Transverse colon (tissue), 4 donors: ENCODE results near the gene FILIP1L. TPM values are rescaled to one million over a fixed set of nuclear protein-coding genes. Genes with fewer than 3 reads are reported as not detected.
A peak's percentile ranks its signal among the peaks of the same experiment; 100 is the strongest.
"Not testable (repeated sequence)": the region's sequence is repeated elsewhere in the genome, so short reads cannot be mapped to it uniquely, and the experiment has no call there.

Source experiments
- DNase-seq: peaks from one replicate; pipeline ENCODE4 v3.0.0-alpha.2; 2019
- H3K27ac ChIP-seq, 4 donors: fragments of 200-600 bp; sonication (generic); 2 replicates each; pipeline ENCODE4 v1.5.1; 2016 to 2018; ENCODE audit warnings: inconsistent platforms in 4 of 4
- H3K27me3 ChIP-seq: fragments of 200-600 bp; sonication (generic); 2 replicates; pipeline ENCODE4 v1.5.1; 2017; ENCODE audit warnings: inconsistent platforms
- H3K36me3 ChIP-seq, 4 donors: fragments of 200-600 bp; sonication (generic); 2 replicates each; pipeline ENCODE4 v1.5.1; 2017 to 2019; ENCODE audit warnings: inconsistent platforms in 4 of 4
- H3K4me1 ChIP-seq, 4 donors: fragments of 200-600 bp; sonication (generic); 2 replicates each; pipeline ENCODE4 v1.5.1; 2017 to 2020; ENCODE audit warnings: inconsistent platforms in 4 of 4
- H3K4me3 ChIP-seq, 4 donors: fragments of 200-600 bp; sonication (generic); 1 replicate in 1 of 4; 2 replicates in 3 of 4; pipeline versions ENCODE4 v1.5.1 to v1.6.1; 2017 to 2019; ENCODE audit warnings: inconsistent platforms in 4 of 4
- H3K9me3 ChIP-seq, 2 donors: fragments of 200-600 bp; sonication (generic); 2 replicates each; pipeline ENCODE4 v1.5.1; 2017 to 2019; ENCODE audit warnings: inconsistent platforms in 2 of 2
- CTCF ChIP-seq, 5 experiments: fragments of 200-600 bp in 3 of 5; fragments of 450-650 bp in 2 of 5; sonication (generic) in 3 of 5; IDR thresholded peaks; 1 replicate in 2 of 5; 2 replicates in 3 of 5; pipeline ENCODE4 v1.5.1; 2016 to 2017; ENCODE audit warnings: antibody characterized with exemption in 5 of 5, inconsistent platforms in 3 of 5, mild to moderate bottlenecking in 2 of 5, moderate library complexity in 1 of 5
- EP300 ChIP-seq: sonication (generic); formaldehyde crosslinking; IDR thresholded peaks from one replicate; pipeline ENCODE4 v1.6.1; 2017; ENCODE audit warnings: antibody characterized with exemption, low read depth
- POLR2A ChIP-seq: fragments of 450-650 bp; IDR thresholded peaks from one replicate; pipeline ENCODE4 v1.6.1; 2016; ENCODE audit warnings: antibody characterized with exemption, mild to moderate bottlenecking, moderate library complexity
- POLR2AphosphoS5 ChIP-seq, 3 donors: sonication (generic); formaldehyde crosslinking; IDR thresholded peaks; one replicate each; pipeline ENCODE4 v1.6.1; 2016; ENCODE audit warnings: antibody characterized with exemption in 3 of 3
- WGBS, 2 donors: methylation state at CpG; one replicate each; pipeline ENCODE4 v1.1.5; 2018; ENCODE audit warnings: low coverage in 1 of 2; 5-methylcytosine and 5-hydroxymethylcytosine counted together
- in situ Hi-C, 4 donors: fragments of 200-750 bp; cut with MboI; loops; one replicate each; pipeline versions ENCODE4 v1.15.0 to v1.15.1; 2017; ENCODE audit warnings: low sequenced_read_pairs in 3 of 4, low pct_ligation_motif_present in 1 of 4, low pct_unique_long_range_greater_than_20kb in 1 of 4
- intact Hi-C: fragments of 100-400 bp; cut with DNase I; formaldehyde crosslinking; loops from one replicate; pipeline ENCODE4 v1.15.1; 2023; ENCODE audit warnings: low total_unique reads
- total RNA-seq, 4 donors: library from RNA; depleted of rRNA; stranded (reverse); fragments of >200 nt; gene quantifications; one replicate each; pipeline ENCODE4 v1.1.0, GENCODE V29; 2016

Gene FILIP1L
- total RNA-seq, 4 donors from 2014 or later: 12.3 to 38.2 (median 26.9) TPM

GRCh38 chr3:100053951-100054620 is 60.2 kb downstream of the FILIP1L start:
- 63% methylated on average over 5 to 6 of the region's 6 CpGs for WGBS, 2 donors
- no peak for DNase-seq
- intact Hi-C loops (no loop called here), in situ Hi-C loops (loop anchor here (25.0 kb wide), 4 partner anchors 183 to 217 kb away; partner anchors contain the start of gene TBC1D23 (in 1 of the 4))
- Histone ChIP-seq H3K36me3 (no peaks in the 10 kb centered on the region), H3K4me1 (no peaks in the 10 kb centered on the region), H3K27me3 (no peaks in the 10 kb centered on the region), H3K9me3 (no peaks in the 10 kb centered on the region), H3K27ac (peak overlapping the region in 1 of 4 donors; percentile 14), H3K4me3 (no peak overlapping the region)
- no peak for TF ChIP-seq EP300

GRCh38 chr3:100051513-100051912 is 62.8 kb downstream of the FILIP1L start:
- H3K27ac ChIP-seq, DNase-seq, H3K9me3 ChIP-seq, H3K36me3 ChIP-seq, H3K27me3 ChIP-seq, intact Hi-C loops, H3K4me3 ChIP-seq: not testable (repeated sequence)
- in situ Hi-C loops: loop anchor here (25.0 kb wide), 4 partner anchors 186 to 214 kb away; partner anchors contain the start of gene TBC1D23 (in 1 of the 4)
- WGBS, 2 donors: 92 to 97% methylated on average over 2 to 3 of the region's 3 CpGs
- peaks cover 11 to 24% (median 18%) of the 10 kb centered on the region in 4 donors for H3K4me1 ChIP-seq

- Histone ChIP-seq H3K9me3 (no peaks in the 10 kb centered on the region), H3K36me3 (no peaks in the 10 kb centered on the region), H3K27ac (peak overlapping the region; percentile 67 to 89 (median 80)), H3K4me1 (peaks cover 11 to 52% (median 26%) of the 10 kb centered on the region in 4 donors), H3K4me3 (no peak overlapping the region), H3K27me3 (no peaks in the 10 kb centered on the region)
- WGBS, 2 donors: 80 to 83% methylated on average over 1 to 3 of the region's 3 CpGs
- intact Hi-C loops: no loop called here
- DNase-seq: no peak
- TF ChIP-seq EP300 (no peak), CTCF (IDR thresholded peaks at IDR 0.05) (no peak), POLR2AphosphoS5 (IDR thresholded peaks at IDR 0.05) (no peak), POLR2A (no peak)
- in situ Hi-C loops: no loop called here
These were observed 66.1 kb downstream of the FILIP1L start for GRCh38 chr3:100048248-100048647.

GRCh38 chr3:100047455-100048141 is 66.7 kb downstream of the FILIP1L start:
- DNase-seq: peak; percentile 41
- in situ Hi-C loops: no loop called here

GRCh38 chr3:100046986-100047385 is 67.3 kb downstream of the FILIP1L start:
- intact Hi-C loops: no loop called here
- no peaks in the 10 kb centered on the region for H3K27me3 ChIP-seq
- peak overlapping the region; percentile 67 to 89 (median 80) for H3K27ac ChIP-seq
- H3K36me3 ChIP-seq: no peaks in the 10 kb centered on the region
- TF ChIP-seq POLR2A: no peak
- TF ChIP-seq EP300: no peak
- TF ChIP-seq CTCF (IDR thresholded peaks at IDR 0.05): no peak
- TF ChIP-seq POLR2AphosphoS5 (IDR thresholded peaks at IDR 0.05): no peak
- peaks cover 19 to 65% (median 38%) of the 10 kb centered on the region in 4 donors for H3K4me1 ChIP-seq
- WGBS, 2 donors: 36 to 58% methylated on average over 2 of the region's 2 CpGs
- H3K9me3 ChIP-seq: no peaks in the 10 kb centered on the region
- in situ Hi-C loops: no loop called here
- peak overlapping the region in 1 of 4 donors; percentile 17 for H3K4me3 ChIP-seq
- DNase-seq: no peak

More at GRCh38 chr3:100047455-100048141, 66.7 kb downstream of the FILIP1L start:
- TF ChIP-seq POLR2A (no peak), POLR2AphosphoS5 (IDR thresholded peaks at IDR 0.05) (peak in 1 of 3 donors; percentile 37)
- intact Hi-C loops: no loop called here
- WGBS, 2 donors: 13 to 23% methylated on average over 5 to 6 of the region's 6 CpGs
- no peaks in the 10 kb centered on the region for H3K9me3 ChIP-seq
- H3K27me3 ChIP-seq: no peaks in the 10 kb centered on the region
- peak overlapping the region; percentile 67 to 89 (median 80) for H3K27ac ChIP-seq
- H3K4me3 ChIP-seq: peak overlapping the region in 1 of 4 donors; percentile 17
- H3K36me3 ChIP-seq: no peaks in the 10 kb centered on the region
- H3K4me1 ChIP-seq: peaks cover 17 to 59% (median 32%) of the 10 kb centered on the region in 4 donors
